ENCODE measurements around the gene ZNF581.
A peak's percentile ranks its signal among the peaks of the same experiment; 100 is the strongest.

Gene ZNF581

GRCh38 chr19:55669418-55670279 lies 26.2 kb downstream of the ZNF581 start:
- DNase-seq, result no peak

GRCh38 chr19:55670280-55671053 lies 27.0 kb downstream of the ZNF581 start:
- no peak for DNase-seq

GRCh38 chr19:55671054-55671378 lies 27.6 kb downstream of the ZNF581 start:
- no peak for DNase-seq

- DNase-seq, result no peak
These were observed 29.0 kb downstream of the ZNF581 start for GRCh38 chr19:55672418-55672817.

GRCh38 chr19:55673465-55673864 lies 30.0 kb downstream of the ZNF581 start:
- DNase-seq, result no peak

GRCh38 chr19:55673889-55674288 lies 30.4 kb downstream of the ZNF581 start:
- DNase-seq, result no peak

- DNase-seq, result no peak
These were observed 31.0 kb downstream of the ZNF581 start for GRCh38 chr19:55674459-55674840.

- DNase-seq, result peak; percentile 98
These were observed 31.6 kb downstream of the ZNF581 start, which contains the start of gene EPN1 for GRCh38 chr19:55674841-55675660. Gene EPN1 (plus strand): TSS chr19:55675226. CDS start chr19:55678628, 3,402 bp downstream.

- no peak for DNase-seq
These were observed 32.4 kb downstream of the ZNF581 start for GRCh38 chr19:55675661-55676354.

- no peak for DNase-seq
These were observed 32.9 kb downstream of the ZNF581 start for GRCh38 chr19:55676383-55676782.

GRCh38 chr19:55676889-55677505 lies 33.5 kb downstream of the ZNF581 start:
- no peak for DNase-seq

- DNase-seq, result no peak
These were observed 34.2 kb downstream of the ZNF581 start for GRCh38 chr19:55677572-55678028.

GRCh38 chr19:55678121-55678671 lies 34.7 kb downstream of the ZNF581 start:
- no peak for DNase-seq

- DNase-seq, result peak; percentile 58
These were observed 36.2 kb downstream of the ZNF581 start for GRCh38 chr19:55679343-55680257.

GRCh38 chr19:55680339-55681130 lies 37.1 kb downstream of the ZNF581 start:
- no peak for DNase-seq

- no peak for DNase-seq
These were observed 38.0 kb downstream of the ZNF581 start for GRCh38 chr19:55681131-55682092.

- DNase-seq, result no peak
These were observed 40.2 kb downstream of the ZNF581 start for GRCh38 chr19:55683449-55684261.
